HG03342 (cell line): ENCODE results near the gene TRAPPC5.

ENCODE experiments used
- ATAC-seq: cut with Tn5 transposase; IDR thresholded peaks from one replicate; pipeline ENCODE4 v1.9.1; 2021; ENCODE audit warnings: mild to moderate bottlenecking, moderate library complexity; ENCODE audit not compliant: unreplicated experiment

TRAPPC5 gene

GRCh38 chr19:7699003-7699402, 18.4 kb downstream of the TRAPPC5 start:
- no peak for ATAC-seq

DNA sequence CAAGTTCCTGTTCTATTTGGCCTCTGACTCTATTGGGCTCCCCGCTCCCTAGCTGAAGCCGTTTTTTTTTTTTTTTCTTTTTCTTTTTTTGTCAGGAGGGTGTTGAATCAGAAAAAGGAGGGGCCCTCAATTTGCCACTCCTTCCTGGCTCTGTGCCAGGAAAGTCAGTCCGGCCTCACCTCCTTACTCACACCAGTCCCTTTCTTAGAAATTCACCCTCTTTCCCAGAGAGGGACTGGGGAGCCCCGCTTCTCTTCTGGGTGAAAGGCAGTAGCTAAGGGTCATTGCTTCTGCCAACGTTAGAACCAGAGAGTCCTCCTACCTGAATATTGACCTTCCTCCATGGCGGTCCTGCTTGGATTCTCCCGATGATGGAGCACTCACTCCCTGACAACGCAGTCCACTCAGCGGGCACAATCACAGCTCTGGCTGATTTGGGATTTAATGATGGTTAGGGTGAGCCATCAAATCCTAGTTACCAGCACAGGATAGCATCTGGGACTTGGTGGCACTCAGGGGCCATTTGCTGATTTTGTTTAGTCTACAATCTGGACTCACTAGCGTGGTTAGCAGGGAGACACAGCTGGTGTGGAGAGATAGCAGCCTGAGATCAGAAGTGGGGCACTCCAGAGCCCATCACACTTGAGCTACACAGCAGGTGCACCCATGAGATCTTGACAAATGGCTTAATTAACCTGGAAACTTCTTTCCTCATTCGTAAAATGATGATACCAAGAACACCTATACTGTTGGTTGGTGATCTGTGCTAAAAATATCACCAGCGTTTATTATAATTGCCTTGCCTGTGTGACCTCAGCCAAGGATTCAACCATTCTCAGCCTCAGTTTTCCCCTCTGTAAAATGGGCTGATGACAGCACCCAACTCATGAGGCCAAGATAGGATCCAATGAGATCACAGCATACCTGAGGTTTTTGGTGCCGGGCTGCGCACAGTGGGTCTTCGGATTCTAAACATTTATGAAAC, 19.1 kb downstream of the TRAPPC5 start:
- ATAC-seq = no peak

DNA sequence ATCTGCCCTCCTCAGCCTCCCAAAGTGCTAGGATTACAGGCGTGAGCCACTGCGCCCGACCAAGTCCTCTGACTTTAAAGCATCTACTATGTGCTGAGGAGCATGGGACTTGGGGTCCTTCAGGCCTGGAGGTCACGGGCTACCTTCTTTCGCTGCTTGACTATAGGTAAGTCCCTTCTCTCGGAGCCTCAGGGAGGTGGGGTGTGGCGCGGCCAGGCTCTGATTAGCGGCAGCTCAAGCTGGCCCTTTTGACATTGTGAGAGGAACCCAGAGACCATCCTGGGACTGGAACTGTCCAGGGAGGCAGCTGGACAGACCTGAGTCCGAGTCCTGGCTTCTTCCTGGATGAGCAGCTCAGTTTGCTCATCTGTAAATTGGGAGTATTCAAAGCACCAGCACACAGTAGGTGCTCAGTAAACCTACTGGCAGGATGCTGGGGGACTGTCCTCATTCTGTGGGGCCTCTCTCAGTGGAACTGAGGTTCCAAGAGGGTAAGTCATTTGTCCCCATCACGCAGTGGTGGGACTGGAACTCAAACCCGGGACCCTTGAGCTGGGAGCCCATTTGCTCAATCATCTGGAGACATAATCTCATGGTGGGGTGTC, 20.5 kb downstream of the TRAPPC5 start:
- ATAC-seq = no peak

GRCh38 chr19:7701654-7702457, 21.2 kb downstream of the TRAPPC5 start, which contains the start of gene FCER2:
Gene FCER2 (minus strand): TSS chr19:7702131. CDS start chr19:7699760, 2,371 bp downstream.
- peak; percentile 48 for ATAC-seq

- no peak for ATAC-seq
These were observed 22.7 kb downstream of the TRAPPC5 start for GRCh38 chr19:7703332-7703731.

DNA sequence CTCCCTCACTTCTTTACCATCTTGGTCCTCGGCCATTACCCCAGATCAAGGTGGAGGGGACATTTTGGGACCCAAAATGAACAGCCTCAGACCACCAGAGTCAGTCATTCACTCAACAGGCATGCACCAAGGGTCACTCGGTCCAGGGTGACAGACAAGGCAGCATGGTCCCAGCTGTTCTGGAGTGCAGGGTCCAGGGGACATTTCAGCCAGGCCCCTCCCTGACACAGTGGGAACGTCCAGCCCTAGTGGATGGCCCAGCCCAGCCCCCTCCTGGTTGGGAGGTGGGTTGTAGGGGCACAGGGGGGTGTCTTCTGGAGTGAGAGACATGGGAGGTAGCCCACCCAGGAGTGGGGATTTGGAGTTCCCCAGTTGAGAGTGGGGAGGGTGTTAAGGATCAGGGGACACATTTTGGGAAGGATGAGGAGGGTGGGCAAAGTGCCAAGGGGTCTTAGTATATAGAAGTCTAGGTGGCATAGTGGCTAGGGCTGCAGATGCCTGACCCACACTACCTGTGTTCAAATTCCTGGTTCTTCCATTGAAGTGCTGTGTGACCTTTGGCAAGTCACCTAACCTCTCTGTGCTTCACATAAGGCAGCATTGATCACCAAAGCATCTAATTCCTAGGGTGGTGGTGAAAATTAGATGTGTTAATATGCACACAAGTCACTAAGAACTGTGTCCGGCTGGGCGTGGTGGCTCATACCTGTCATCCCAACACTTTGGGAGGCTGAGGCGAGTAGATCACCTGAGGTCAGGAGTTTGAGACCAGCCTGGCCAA, 23.8 kb downstream of the TRAPPC5 start:
- no peak for ATAC-seq

DNA sequence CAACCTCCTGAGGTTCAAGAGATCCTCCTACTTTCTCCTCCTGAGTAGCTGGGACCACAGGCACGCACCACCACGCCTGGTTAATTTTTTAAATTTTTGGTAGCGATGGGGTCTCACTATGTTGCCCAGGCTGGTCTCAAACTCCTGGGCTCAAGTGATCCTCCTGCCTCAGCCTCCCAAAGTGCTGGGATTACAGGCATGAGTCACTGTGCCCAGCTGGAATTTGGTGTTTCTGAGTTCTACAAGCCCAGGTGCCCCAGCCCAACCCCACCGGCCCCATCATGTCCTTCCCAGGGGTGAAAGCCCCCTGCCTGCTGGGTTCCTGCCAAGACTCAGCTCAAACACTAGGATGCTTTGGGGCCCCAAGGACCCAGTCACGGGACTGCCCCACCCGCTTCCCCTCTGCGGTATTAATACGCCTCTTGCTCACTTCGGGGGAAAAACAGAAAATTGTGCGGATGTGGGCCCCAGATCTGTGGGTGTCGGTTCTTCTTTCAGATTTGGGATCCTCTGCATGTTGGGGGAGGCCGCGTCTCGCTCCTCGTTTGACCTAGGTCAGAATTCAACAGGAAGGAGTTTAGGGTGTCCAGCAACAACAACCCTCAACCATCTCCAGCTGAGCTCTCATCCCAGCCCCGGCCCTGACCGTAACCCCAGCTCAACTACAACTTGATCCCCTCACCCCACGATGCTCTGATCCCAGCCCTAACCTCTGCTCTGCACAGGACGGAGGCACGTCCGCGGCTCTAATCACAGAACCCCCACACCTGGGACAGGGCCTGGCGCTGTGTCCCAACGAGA, 25.0 kb downstream of the TRAPPC5 start:
- ATAC-seq = no peak

DNA sequence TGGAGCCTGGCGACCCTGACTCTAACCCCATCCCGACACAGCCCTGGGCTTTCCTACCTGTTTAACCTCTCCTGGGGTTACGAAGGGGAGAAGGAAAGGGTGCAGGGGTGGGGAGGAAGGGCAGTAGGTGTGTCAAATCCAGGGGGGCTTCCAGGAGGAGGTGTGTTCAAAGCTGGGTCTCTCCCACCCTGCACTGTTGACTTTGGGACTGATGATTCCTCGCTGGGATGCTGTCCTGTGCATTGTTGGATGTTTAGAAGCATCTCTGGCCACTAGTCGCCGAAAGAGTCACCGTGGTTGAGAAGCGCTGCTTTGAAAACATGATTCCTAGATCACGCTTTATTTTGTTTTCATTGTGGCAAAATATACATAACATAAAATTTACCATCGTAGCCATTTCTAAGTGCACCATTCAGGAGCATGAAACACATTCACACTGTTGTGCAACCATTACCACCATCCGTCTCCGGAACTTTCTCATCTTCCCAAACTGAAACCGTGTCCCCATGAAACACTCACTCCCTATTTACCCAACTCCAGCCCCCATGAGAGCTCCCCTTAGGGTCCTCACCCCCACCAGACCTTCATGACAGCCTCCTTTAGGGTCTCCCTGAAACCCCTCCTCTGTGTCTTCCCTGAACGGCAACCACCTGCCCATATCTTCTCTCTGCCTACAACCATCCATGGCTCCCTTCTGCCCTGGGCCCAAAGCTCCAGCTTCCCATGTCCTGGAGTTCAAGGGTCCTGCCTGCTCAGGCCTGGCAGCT, 25.7 kb downstream of the TRAPPC5 start:
- no peak for ATAC-seq

- no peak for ATAC-seq
These were observed 26.4 kb downstream of the TRAPPC5 start for GRCh38 chr19:7706955-7707456.

GRCh38 chr19:7709932-7710460, 29.4 kb downstream of the TRAPPC5 start:
- no peak for ATAC-seq

DNA sequence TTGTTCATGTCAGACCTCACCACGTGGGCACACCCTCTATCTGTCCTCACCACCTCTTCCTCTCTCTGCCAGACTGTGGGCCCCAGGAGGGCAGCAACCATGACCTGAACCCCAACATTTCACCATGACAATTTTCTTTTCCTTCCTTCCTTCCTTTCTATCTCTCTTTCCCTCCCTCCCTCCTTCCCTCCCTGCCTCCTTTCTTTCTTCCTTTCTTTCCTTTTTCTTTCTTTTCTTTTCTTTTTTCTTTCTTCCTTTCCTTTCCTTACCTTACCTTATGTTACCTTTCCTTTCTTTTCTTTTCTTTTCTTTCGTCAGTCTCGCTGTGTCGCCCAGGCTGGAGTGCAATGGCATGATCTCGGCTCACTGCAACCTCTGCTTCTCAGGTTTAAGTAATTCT, 30.0 kb downstream of the TRAPPC5 start:
- no peak for ATAC-seq

GRCh38 chr19:7715671-7716070, 35.0 kb downstream of the TRAPPC5 start:
- no peak for ATAC-seq

GRCh38 chr19:7716762-7717161, 36.1 kb downstream of the TRAPPC5 start:
- no peak for ATAC-seq

- no peak for ATAC-seq
These were observed 38.0 kb downstream of the TRAPPC5 start for GRCh38 chr19:7718668-7719067.

- no peak for ATAC-seq
These were observed 39.7 kb downstream of the TRAPPC5 start for GRCh38 chr19:7720351-7720750.

GRCh38 chr19:7722231-7722651, 41.6 kb downstream of the TRAPPC5 start:
- no peak for ATAC-seq

- no peak for ATAC-seq
These were observed 45.2 kb downstream of the TRAPPC5 start for GRCh38 chr19:7725791-7726190.

GRCh38 chr19:7729211-7729610, 48.6 kb downstream of the TRAPPC5 start:
- no peak for ATAC-seq
